Vagina (tissue), 2 donors: ENCODE measurements around the gene PROK2.

Source experiments
- POLR2A ChIP-seq, 2 donors: fragments of 450-650 bp; IDR thresholded peaks; one replicate each; pipeline ENCODE4 v1.6.1; 2017; ENCODE audit warnings: antibody characterized with exemption in 2 of 2, mild to moderate bottlenecking in 2 of 2, moderate library complexity in 2 of 2
- POLR2AphosphoS5 ChIP-seq, 2 donors: sonication (generic); formaldehyde crosslinking; IDR thresholded peaks; one replicate each; pipeline ENCODE4 v1.9.0; 2017; ENCODE audit warnings: antibody characterized with exemption in 2 of 2, mild to moderate bottlenecking in 2 of 2, low read depth in 1 of 2; ENCODE audit not compliant: insufficient read depth in 1 of 2
- TF ChIP-seq, protein P1 (sequence below), 3 experiments: fragments of 450-650 bp in 2 of 3; fragments of 200-600 bp in 1 of 3; sonication (generic) in 1 of 3; IDR thresholded peaks; one replicate each; pipeline ENCODE4 v1.5.1; 2017 to 2019; ENCODE audit warnings: antibody characterized with exemption in 3 of 3, mild to moderate bottlenecking in 2 of 3, moderate library complexity in 2 of 3

DNA sequence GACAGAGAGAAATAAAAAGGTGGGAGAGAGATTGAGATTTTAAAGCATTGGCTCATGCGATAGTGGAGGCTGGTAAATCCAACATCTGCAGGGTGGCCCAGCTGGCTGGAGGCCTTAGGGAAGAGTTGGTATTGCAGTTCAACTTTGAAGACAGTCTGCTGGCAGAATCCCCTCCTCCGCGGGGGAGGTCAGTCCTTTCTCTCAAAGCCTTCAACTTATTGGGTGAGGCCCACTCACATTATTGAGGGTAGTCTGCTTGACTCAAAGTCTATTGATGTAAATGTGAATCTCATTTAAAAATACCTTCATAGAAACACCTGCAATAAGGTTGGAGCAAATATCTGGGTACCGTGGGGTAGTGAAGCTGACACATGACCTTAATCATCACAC is 31.8 kb upstream of the PROK2 start:
- TF ChIP-seq, protein P1, sequence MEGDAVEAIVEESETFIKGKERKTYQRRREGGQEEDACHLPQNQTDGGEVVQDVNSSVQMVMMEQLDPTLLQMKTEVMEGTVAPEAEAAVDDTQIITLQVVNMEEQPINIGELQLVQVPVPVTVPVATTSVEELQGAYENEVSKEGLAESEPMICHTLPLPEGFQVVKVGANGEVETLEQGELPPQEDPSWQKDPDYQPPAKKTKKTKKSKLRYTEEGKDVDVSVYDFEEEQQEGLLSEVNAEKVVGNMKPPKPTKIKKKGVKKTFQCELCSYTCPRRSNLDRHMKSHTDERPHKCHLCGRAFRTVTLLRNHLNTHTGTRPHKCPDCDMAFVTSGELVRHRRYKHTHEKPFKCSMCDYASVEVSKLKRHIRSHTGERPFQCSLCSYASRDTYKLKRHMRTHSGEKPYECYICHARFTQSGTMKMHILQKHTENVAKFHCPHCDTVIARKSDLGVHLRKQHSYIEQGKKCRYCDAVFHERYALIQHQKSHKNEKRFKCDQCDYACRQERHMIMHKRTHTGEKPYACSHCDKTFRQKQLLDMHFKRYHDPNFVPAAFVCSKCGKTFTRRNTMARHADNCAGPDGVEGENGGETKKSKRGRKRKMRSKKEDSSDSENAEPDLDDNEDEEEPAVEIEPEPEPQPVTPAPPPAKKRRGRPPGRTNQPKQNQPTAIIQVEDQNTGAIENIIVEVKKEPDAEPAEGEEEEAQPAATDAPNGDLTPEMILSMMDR (IDR thresholded peaks at IDR 0.05) = no peak
- TF ChIP-seq POLR2A (IDR thresholded peaks at IDR 0.05) = no peak
- no peak for TF ChIP-seq POLR2AphosphoS5 (IDR thresholded peaks at IDR 0.05; ENCODE audit: insufficient read depth in 1 of 2, low read depth in 1 of 2)
